Breast epithelium (tissue), 3 donors: ENCODE measurements around the gene CEP131.

Experiments used
- POLR2A ChIP-seq: fragments of 450-650 bp; IDR thresholded peaks from one replicate; pipeline ENCODE4 v1.6.1; 2016; ENCODE audit warnings: antibody characterized with exemption, mild to moderate bottlenecking, moderate library complexity
- POLR2AphosphoS5 ChIP-seq, 3 donors: sonication (generic); formaldehyde crosslinking; IDR thresholded peaks; one replicate each; pipeline ENCODE4 v1.6.1; 2017; ENCODE audit warnings: antibody characterized with exemption in 3 of 3
- TF ChIP-seq, protein P1 (sequence below), 3 donors: fragments of 450-650 bp; IDR thresholded peaks; one replicate each; pipeline ENCODE4 v1.5.1; 2016 to 2017; ENCODE audit warnings: antibody characterized with exemption in 3 of 3, mild to moderate bottlenecking in 3 of 3, moderate library complexity in 3 of 3

- TF ChIP-seq POLR2A (no peak), POLR2AphosphoS5 (IDR thresholded peaks at IDR 0.05) (no peak)
- TF ChIP-seq, protein P1, sequence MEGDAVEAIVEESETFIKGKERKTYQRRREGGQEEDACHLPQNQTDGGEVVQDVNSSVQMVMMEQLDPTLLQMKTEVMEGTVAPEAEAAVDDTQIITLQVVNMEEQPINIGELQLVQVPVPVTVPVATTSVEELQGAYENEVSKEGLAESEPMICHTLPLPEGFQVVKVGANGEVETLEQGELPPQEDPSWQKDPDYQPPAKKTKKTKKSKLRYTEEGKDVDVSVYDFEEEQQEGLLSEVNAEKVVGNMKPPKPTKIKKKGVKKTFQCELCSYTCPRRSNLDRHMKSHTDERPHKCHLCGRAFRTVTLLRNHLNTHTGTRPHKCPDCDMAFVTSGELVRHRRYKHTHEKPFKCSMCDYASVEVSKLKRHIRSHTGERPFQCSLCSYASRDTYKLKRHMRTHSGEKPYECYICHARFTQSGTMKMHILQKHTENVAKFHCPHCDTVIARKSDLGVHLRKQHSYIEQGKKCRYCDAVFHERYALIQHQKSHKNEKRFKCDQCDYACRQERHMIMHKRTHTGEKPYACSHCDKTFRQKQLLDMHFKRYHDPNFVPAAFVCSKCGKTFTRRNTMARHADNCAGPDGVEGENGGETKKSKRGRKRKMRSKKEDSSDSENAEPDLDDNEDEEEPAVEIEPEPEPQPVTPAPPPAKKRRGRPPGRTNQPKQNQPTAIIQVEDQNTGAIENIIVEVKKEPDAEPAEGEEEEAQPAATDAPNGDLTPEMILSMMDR (IDR thresholded peaks at IDR 0.05): no peak
These were observed 34.9 kb downstream of the CEP131 start for GRCh38 chr17:81187586-81188490.
